Lung microvascular endothelial cell (primary cell): Measurements from ENCODE around the gene PAX8. TPM values are rescaled to one million over a fixed set of nuclear protein-coding genes. Genes with fewer than 3 reads are reported as not detected.

Experiments used
- DNase-seq, 2 donors: peaks; one replicate each; pipeline versions ENCODE4 v3.0.0 to v3.0.0-alpha.2; 2010; ENCODE audit warnings: low read depth in 2 of 2
- total RNA-seq: library from RNA; depleted of rRNA; stranded (reverse); fragments of >200 nt; gene quantifications from 2 replicates; pipeline ENCODE4 v1.2.1, GENCODE V29; 2014

The PAX8 gene
- total RNA-seq, 1 donor from 2014 or later = under 0.01 TPM

- no peak for DNase-seq
Measured at GRCh38 chr2:113238871-113239839, 39.6 kb downstream of the PAX8 start.

GRCh38 chr2:113237604-113238160, 41.0 kb downstream of the PAX8 start:
- no peak for DNase-seq

- DNase-seq = peak in 1 of 2 donors; percentile 14
Measured at GRCh38 chr2:113236367-113237159, 42.2 kb downstream of the PAX8 start.

GRCh38 chr2:113235347-113236226, 43.1 kb downstream of the PAX8 start:
- peak; percentile 56 to 75 for DNase-seq

- DNase-seq = no peak
Measured at GRCh38 chr2:113234721-113235346, 43.9 kb downstream of the PAX8 start.

GRCh38 chr2:113233593-113234550, 44.8 kb downstream of the PAX8 start:
- no peak for DNase-seq

GRCh38 chr2:113232740-113233139, 46.0 kb downstream of the PAX8 start:
- no peak for DNase-seq

GRCh38 chr2:113232123-113232522, 46.6 kb downstream of the PAX8 start:
- DNase-seq = no peak

- no peak for DNase-seq
Measured at GRCh38 chr2:113231064-113231463, 47.7 kb downstream of the PAX8 start.

GRCh38 chr2:113230531-113230930, 48.2 kb downstream of the PAX8 start:
- DNase-seq = no peak

- no peak for DNase-seq
Measured at GRCh38 chr2:113229795-113230194, 48.9 kb downstream of the PAX8 start.

- DNase-seq = no peak
Measured at GRCh38 chr2:113228991-113229716, 49.6 kb downstream of the PAX8 start.

- no peak for DNase-seq
Measured at GRCh38 chr2:113228351-113228750, 50.4 kb downstream of the PAX8 start.

- DNase-seq = no peak
Measured at GRCh38 chr2:113227698-113228097, 51.0 kb downstream of the PAX8 start.

- no peak for DNase-seq
Measured at GRCh38 chr2:113227290-113227689, 51.4 kb downstream of the PAX8 start.

- no peak for DNase-seq
Measured at GRCh38 chr2:113226462-113226861, 52.3 kb downstream of the PAX8 start.

- DNase-seq = peak; percentile 30 to 65
Measured at GRCh38 chr2:113225263-113226259, 53.2 kb downstream of the PAX8 start.
